ENCODE measurements around the gene LTBP4. TPM values are rescaled to one million over a fixed set of nuclear protein-coding genes. Genes with fewer than 3 reads are reported as not detected.

Gene LTBP4
- total and polyA plus RNA-seq, 2 donors (not counting 1 experiment from before 2014, with no cell fraction given) = 81.2 to 105 TPM

GRCh38 chr19:40610396-40611064 is 9.4 kb downstream of the LTBP4 start:
- Histone ChIP-seq H3K9me3 (ENCODE audit: control extremely low read depth in 1 of 3, control insufficient read depth in 2 of 3, insufficient read depth in 1 of 3, low read length in 2 of 3) (peaks cover 0 to 13% (median 0%) of the 10 kb centered on the region in 3 donors), H3K27ac (ENCODE audit: low read length in 2 of 2) (peak overlapping the region; percentile 83 to 93), H3K36me3 (replicated peaks in 1 of 2; ENCODE audit: control extremely low read depth in 1 of 2, control insufficient read depth in 1 of 2, extremely low read depth in 1 of 2, insufficient read depth in 2 of 2, low read length in 1 of 2) (no peaks in the 10 kb centered on the region), H3K4me1 (ENCODE audit: control insufficient read depth in 2 of 2, insufficient read depth in 2 of 2, low read length in 2 of 2) (peaks cover 34 to 54% of the 10 kb centered on the region in 2 donors), H2AFZ (ENCODE audit: insufficient read depth, low read depth, low read length, poor library complexity, severe bottlenecking) (peak overlapping the region; percentile 84), H3K79me2 (ENCODE audit: control insufficient read depth, insufficient read depth, low read length) (no peaks in the 10 kb centered on the region), H4K20me1 (ENCODE audit: control insufficient read depth, insufficient read depth, low read length, poor library complexity, severe bottlenecking) (no peaks in the 10 kb centered on the region), H3K27me3 (replicated peaks in 1 of 4; ENCODE audit: control extremely low read depth in 1 of 4, control insufficient read depth in 3 of 4, insufficient read depth in 4 of 4, low read length in 3 of 4) (no peaks in the 10 kb centered on the region), H3K9ac (ENCODE audit: low read length) (peak overlapping the region; percentile 66), H3K4me3 (ENCODE audit: control extremely low read depth in 1 of 5, extremely low read depth in 1 of 5, insufficient read depth in 1 of 5, low read depth in 2 of 5, low read length in 4 of 5) (peak overlapping the region in 4 of 5 experiments; percentile 49 to 72 (median 62)), H3K4me2 (replicated peaks; ENCODE audit: low read depth, low read length, poor library complexity, severe bottlenecking) (peak overlapping the region; percentile 95)
- DNase-seq = peak; percentile 84
- H3K27me3 Mint-ChIP-seq = no peaks in the 10 kb centered on the region
- no peak for TF ChIP-seq CTCF (IDR thresholded peaks at IDR 0.05)
- TF ChIP-seq EZH2 (IDR thresholded peaks at IDR 0.05; ENCODE audit: borderline replicate concordance, insufficient read depth, low read depth, low read length, poor library complexity, severe bottlenecking) = no peak
- H3K9me3 Mint-ChIP-seq (ENCODE audit: insufficient read depth) = no peaks in the 10 kb centered on the region
- peak overlapping the region; percentile 92 for H3K4me3 Mint-ChIP-seq
- H3K27ac Mint-ChIP-seq = peak overlapping the region; percentile 98
- peak; percentile 9 for ATAC-seq (ENCODE audit: low read depth)
- ChIA-PET CTCF (interaction anchor here (1.0 to 2.4 kb wide), 9 partner anchors 9 to 306 kb away, joined by 3 to 17 read pairs (median 4); partner anchors contain the start of gene LTBP4), POLR2A (interaction anchor here (0.6 to 1.4 kb wide), 6 partner anchors 10 to 305 kb away, joined by 3 to 9 read pairs (median 4); partner anchors contain the start of gene LTBP4)
- intact Hi-C loops (cut with micrococcal nuclease) = loop anchor here (5.0 to 10.0 kb wide), 2 partner anchors 104 to 187 kb away; partner anchors contain the start of genes COQ8B, EGLN2 and ITPKC
- peaks cover 55% of the 10 kb centered on the region for H3K4me1 Mint-ChIP-seq
- 10% methylated on average over 29 of the region's 29 CpGs for WGBS (ENCODE audit: insufficient coverage)

GRCh38 chr19:40611096-40611495 is 9.9 kb downstream of the LTBP4 start:
- peak overlapping the region; percentile 98 for H3K27ac Mint-ChIP-seq
- H3K27me3 Mint-ChIP-seq = no peaks in the 10 kb centered on the region
- ChIA-PET CTCF (interaction anchor here (1.3 to 2.4 kb wide), 3 partner anchors 12 to 190 kb away, joined by 3 to 17 read pairs (median 15); partner anchors contain the start of gene LTBP4), POLR2A (interaction anchor here (0.6 to 1.4 kb wide), 2 partner anchors 10 to 184 kb away, joined by 5 to 9 read pairs; partner anchors contain the start of gene LTBP4)
- peak overlapping the region; percentile 92 for H3K4me3 Mint-ChIP-seq
- Histone ChIP-seq H3K4me1 (ENCODE audit: control insufficient read depth in 2 of 2, insufficient read depth in 2 of 2, low read length in 2 of 2) (peaks cover 30 to 49% of the 10 kb centered on the region in 2 donors), H3K27ac (ENCODE audit: low read length in 2 of 2) (peak overlapping the region; percentile 83 to 93), H4K20me1 (ENCODE audit: control insufficient read depth, insufficient read depth, low read length, poor library complexity, severe bottlenecking) (no peaks in the 10 kb centered on the region), H3K4me2 (replicated peaks; ENCODE audit: low read depth, low read length, poor library complexity, severe bottlenecking) (no peak overlapping the region), H3K4me3 (ENCODE audit: control extremely low read depth in 1 of 5, extremely low read depth in 1 of 5, insufficient read depth in 1 of 5, low read depth in 2 of 5, low read length in 4 of 5) (no peak overlapping the region), H3K36me3 (replicated peaks in 1 of 2; ENCODE audit: control extremely low read depth in 1 of 2, control insufficient read depth in 1 of 2, extremely low read depth in 1 of 2, insufficient read depth in 2 of 2, low read length in 1 of 2) (no peaks in the 10 kb centered on the region), H3K9me3 (ENCODE audit: control extremely low read depth in 1 of 3, control insufficient read depth in 2 of 3, insufficient read depth in 1 of 3, low read length in 2 of 3) (peaks cover 0 to 13% (median 0%) of the 10 kb centered on the region in 3 donors), H2AFZ (ENCODE audit: insufficient read depth, low read depth, low read length, poor library complexity, severe bottlenecking) (no peak overlapping the region), H3K9ac (ENCODE audit: low read length) (no peak overlapping the region), H3K27me3 (replicated peaks in 1 of 4; ENCODE audit: control extremely low read depth in 1 of 4, control insufficient read depth in 3 of 4, insufficient read depth in 4 of 4, low read length in 3 of 4) (no peaks in the 10 kb centered on the region), H3K79me2 (ENCODE audit: control insufficient read depth, insufficient read depth, low read length) (no peaks in the 10 kb centered on the region)
- no peaks in the 10 kb centered on the region for H3K9me3 Mint-ChIP-seq (ENCODE audit: insufficient read depth)
- no peak for TF ChIP-seq EZH2 (IDR thresholded peaks at IDR 0.05; ENCODE audit: borderline replicate concordance, insufficient read depth, low read depth, low read length, poor library complexity, severe bottlenecking)
- TF ChIP-seq CTCF (IDR thresholded peaks at IDR 0.05) = no peak
- 99% methylated on average over 13 of the region's 15 CpGs for WGBS (ENCODE audit: insufficient coverage)
- intact Hi-C loops (cut with micrococcal nuclease) = loop anchor here (5.0 to 10.0 kb wide), 2 partner anchors 104 to 186 kb away; partner anchors contain the start of genes COQ8B, EGLN2 and ITPKC
- ATAC-seq (ENCODE audit: low read depth) (no peak), DNase-seq (peak; percentile 31)
- peaks cover 53% of the 10 kb centered on the region for H3K4me1 Mint-ChIP-seq
